ENCODE data around the gene ST3GAL3.

GRCh38 chr1:43719063-43719462 is 11.7 kb downstream of the ST3GAL3 start:
- TF ChIP-seq POLR2A (IDR thresholded peaks at IDR 0.05) = no peak
- TF ChIP-seq CTCF (IDR thresholded peaks at IDR 0.05) = no peak
- TF ChIP-seq POLR2AphosphoS5 (IDR thresholded peaks at IDR 0.05) = no peak
